ENCODE measurements around the gene CACNG1. TPM values are rescaled to one million over a fixed set of nuclear protein-coding genes. Genes with fewer than 3 reads are reported as not detected.
"Not testable (repeated sequence)": the region's sequence is repeated elsewhere in the genome, so short reads cannot be mapped to it uniquely, and the experiment has no call there.

CACNG1 gene
- total RNA-seq, 4 donors from 2014 or later, result not detected

- no peak for TF ChIP-seq CTCF (IDR thresholded peaks at IDR 0.05)
- DNase-seq (ENCODE audit: low spot score), result no peak
- ATAC-seq (ENCODE audit: low FRiP score), result no peak
Observed at GRCh38 chr17:67096609-67097008, 52.3 kb downstream of the CACNG1 start.

DNA sequence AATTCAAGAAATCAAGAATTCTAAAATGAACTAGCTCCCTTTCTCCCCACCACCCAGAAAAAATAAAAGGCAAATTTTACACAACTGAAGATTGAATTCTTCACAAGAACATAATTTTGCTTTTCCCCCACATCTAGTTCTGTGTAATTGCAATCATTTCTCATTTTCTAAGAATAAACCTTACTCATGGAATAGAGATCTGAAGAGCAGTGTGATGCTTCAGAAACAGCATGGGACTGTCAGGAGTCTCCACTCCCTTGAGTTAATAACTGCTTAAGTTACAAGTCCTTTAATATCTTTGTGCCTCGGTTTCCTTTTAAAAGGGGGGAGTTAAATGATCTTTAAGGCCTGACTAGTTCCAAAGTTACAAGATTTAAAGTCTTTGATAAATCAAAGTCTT lies 53.7 kb downstream of the CACNG1 start:
- no peak for TF ChIP-seq CTCF (IDR thresholded peaks at IDR 0.05)
- ATAC-seq (ENCODE audit: low FRiP score), result no peak

DNA sequence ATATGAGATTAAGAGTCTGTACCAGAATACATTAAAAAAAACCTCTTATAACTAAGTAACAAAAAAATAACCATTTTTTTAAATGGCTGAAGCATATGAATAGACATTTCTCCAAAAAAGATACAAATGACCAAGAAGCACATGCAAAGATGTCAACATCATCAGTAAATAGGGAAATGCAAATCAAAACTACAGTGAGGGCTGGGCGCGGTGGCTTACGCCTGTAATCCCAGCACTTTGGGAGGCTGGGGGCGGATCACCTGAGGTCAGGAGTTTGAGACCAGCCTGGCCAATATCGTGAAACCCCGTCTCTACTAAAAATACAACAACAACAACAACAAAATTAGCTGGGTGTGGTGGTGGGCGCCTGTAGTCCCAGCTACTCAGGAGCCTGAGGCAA lies 60.3 kb downstream of the CACNG1 start:
- not testable (repeated sequence) for ATAC-seq (ENCODE audit: low FRiP score); DNase-seq (ENCODE audit: low spot score)

More for the DNA sequence above, 53.7 kb downstream of the CACNG1 start:
- DNase-seq (ENCODE audit: low spot score), result no peak

DNA sequence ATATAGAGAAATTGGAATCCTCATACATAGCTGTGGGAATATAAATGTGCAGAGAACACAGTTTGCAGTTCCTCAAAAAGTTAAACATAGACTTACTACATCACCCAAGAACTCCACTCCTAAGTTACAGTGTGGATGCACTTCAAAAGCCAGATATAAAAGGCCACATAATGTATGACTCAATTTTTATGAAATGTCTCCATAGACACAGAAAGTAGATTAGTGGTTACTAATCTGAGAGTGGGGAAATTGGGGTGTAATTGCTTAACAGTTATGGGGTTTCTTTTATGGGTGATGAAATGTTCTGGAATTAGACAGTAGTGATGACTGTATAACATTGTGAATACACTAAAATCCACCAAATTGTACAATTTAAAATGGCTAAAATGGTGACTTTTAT lies 60.9 kb downstream of the CACNG1 start:
- DNase-seq (ENCODE audit: low spot score) (no peak), ATAC-seq (ENCODE audit: low FRiP score) (peak; percentile 75)
- TF ChIP-seq CTCF (IDR thresholded peaks at IDR 0.05), result no peak

Other genes starting within 250 kb of the CACNG1 start
- gene CACNG5, start 209.4 kb upstream of the CACNG1 start, total RNA-seq, result not detected
- 1 to 10 TPM in 2 of 4 donors, under 1 TPM in 1, not detected in 1; 0.56 to 2.2 (median 1.1) TPM for gene CACNG4, start 79.8 kb upstream of the CACNG1 start, total RNA-seq
- 100 to 1,000 TPM in 2 of 4 donors, 10 to 100 TPM in 2; 63.5 to 123 (median 87.6) TPM for gene HELZ, start 200.6 kb downstream of the CACNG1 start, total RNA-seq

Measured in omental fat pad (tissue), 4 donors.